Head of caudate nucleus (tissue), 42 donors: ENCODE measurements around the gene LTBP2.

ENCODE experiments used
- DNase-seq, 42 donors: peaks; one replicate each; pipeline versions ENCODE4 v3.0.0 to v3.0.0-alpha.2; 2020 to 2021; ENCODE audit warnings: mixed read lengths in 7 of 42
- intact Hi-C: fragments of 100-400 bp; cut with DNase I; formaldehyde crosslinking; loops from one replicate; pipeline ENCODE4 v1.15.0; 2022

Gene LTBP2

GRCh38 chr14:74567219-74567618 is 44.8 kb downstream of the LTBP2 start:
- DNase-seq: peak in 9 of 42 donors; percentile 35 to 66 (median 43)
- intact Hi-C loops: no loop called here

GRCh38 chr14:74566174-74567141 is 45.6 kb downstream of the LTBP2 start:
- intact Hi-C loops: no loop called here
- no peak for DNase-seq

GRCh38 chr14:74563586-74564159 is 48.4 kb downstream of the LTBP2 start:
- intact Hi-C loops: no loop called here
- no peak for DNase-seq

GRCh38 chr14:74563233-74563585 is 48.8 kb downstream of the LTBP2 start:
- DNase-seq: no peak
- intact Hi-C loops: no loop called here

- DNase-seq: no peak
- intact Hi-C loops: no loop called here
These were observed 49.4 kb downstream of the LTBP2 start for GRCh38 chr14:74562515-74563232.

GRCh38 chr14:74558655-74559054 is 53.4 kb downstream of the LTBP2 start:
- intact Hi-C loops: no loop called here
- DNase-seq: no peak

- intact Hi-C loops: no loop called here
- no peak for DNase-seq
These were observed 54.3 kb downstream of the LTBP2 start for GRCh38 chr14:74557691-74558090.

GRCh38 chr14:74555476-74556050 is 56.5 kb downstream of the LTBP2 start:
- intact Hi-C loops: no loop called here
- peak in 2 of 42 donors; percentile 43 to 51 for DNase-seq

GRCh38 chr14:74554742-74555362 is 57.2 kb downstream of the LTBP2 start:
- intact Hi-C loops: no loop called here
- peak in 7 of 42 donors; percentile 23 to 71 (median 47) for DNase-seq

GRCh38 chr14:74552623-74553022 is 59.4 kb downstream of the LTBP2 start:
- DNase-seq: peak in 24 of 42 donors; percentile 26 to 69 (median 44)
- intact Hi-C loops: no loop called here

- intact Hi-C loops: no loop called here
- DNase-seq: peak in 34 of 42 donors; percentile 31 to 82 (median 62)
These were observed 60.3 kb downstream of the LTBP2 start for GRCh38 chr14:74551431-74552371.

GRCh38 chr14:74551001-74551400 is 61.0 kb downstream of the LTBP2 start:
- intact Hi-C loops: no loop called here
- DNase-seq: no peak

GRCh38 chr14:74550071-74550470 is 62.0 kb downstream of the LTBP2 start:
- DNase-seq: no peak
- intact Hi-C loops: no loop called here

GRCh38 chr14:74549588-74549987 is 62.4 kb downstream of the LTBP2 start:
- intact Hi-C loops: no loop called here
- DNase-seq: no peak

GRCh38 chr14:74548881-74549280 is 63.2 kb downstream of the LTBP2 start:
- intact Hi-C loops: no loop called here
- DNase-seq: peak in 1 of 42 donors; percentile 27

GRCh38 chr14:74547331-74547927 is 64.6 kb downstream of the LTBP2 start:
- intact Hi-C loops: no loop called here
- no peak for DNase-seq

- DNase-seq: no peak
- intact Hi-C loops: no loop called here
These were observed 65.6 kb downstream of the LTBP2 start for GRCh38 chr14:74546416-74546815.

GRCh38 chr14:74545386-74545785 is 66.7 kb downstream of the LTBP2 start:
- intact Hi-C loops: no loop called here
- DNase-seq: no peak
